ENCODE results near the gene SYNJ2.

GRCh38 chr6:158021376-158021775, 39.7 kb downstream of the SYNJ2 start:
- TF ChIP-seq REST (IDR thresholded peaks at IDR 0.05), result no peak
- TF ChIP-seq POLR2A (IDR thresholded peaks at IDR 0.05; ENCODE audit: low read length), result no peak
